HG03039 (cell line): ENCODE measurements around the gene GLIS1.
"Not testable (repeated sequence)": the region's sequence is repeated elsewhere in the genome, so short reads cannot be mapped to it uniquely, and the experiment has no call there.

Experiments used
- ATAC-seq: cut with Tn5 transposase; IDR thresholded peaks from one replicate; pipeline ENCODE4 v1.9.1; 2021; ENCODE audit warnings: mild to moderate bottlenecking, moderate library complexity; ENCODE audit not compliant: unreplicated experiment

The GLIS1 gene

GRCh38 chr1:53572065-53572814, 166.7 kb downstream of the GLIS1 start:
- ATAC-seq, result no peak

- no peak for ATAC-seq
These were observed 170.4 kb downstream of the GLIS1 start for GRCh38 chr1:53568540-53568939.

GRCh38 chr1:53567851-53568250, 171.1 kb downstream of the GLIS1 start:
- no peak for ATAC-seq

GRCh38 chr1:53567450-53567849, 171.5 kb downstream of the GLIS1 start:
- ATAC-seq, result no peak

GRCh38 chr1:53563611-53564010, 175.4 kb downstream of the GLIS1 start:
- no peak for ATAC-seq

- no peak for ATAC-seq
These were observed 176.0 kb downstream of the GLIS1 start for GRCh38 chr1:53562981-53563379.

- ATAC-seq, result no peak
These were observed 176.5 kb downstream of the GLIS1 start for GRCh38 chr1:53562291-53562980.

GRCh38 chr1:53561503-53562105, 177.4 kb downstream of the GLIS1 start:
- no peak for ATAC-seq

GRCh38 chr1:53560581-53561502, 178.1 kb downstream of the GLIS1 start:
- ATAC-seq, result no peak

GRCh38 chr1:53559854-53560580, 178.9 kb downstream of the GLIS1 start:
- no peak for ATAC-seq

- ATAC-seq, result no peak
These were observed 179.6 kb downstream of the GLIS1 start for GRCh38 chr1:53559391-53559815.

GRCh38 chr1:53558739-53559315, 180.1 kb downstream of the GLIS1 start:
- no peak for ATAC-seq

- ATAC-seq, result no peak
These were observed 180.9 kb downstream of the GLIS1 start for GRCh38 chr1:53557830-53558738.

GRCh38 chr1:53557369-53557768, 181.6 kb downstream of the GLIS1 start:
- ATAC-seq, result no peak

- no peak for ATAC-seq
These were observed 182.2 kb downstream of the GLIS1 start for GRCh38 chr1:53556657-53557227.

- ATAC-seq, result not testable (repeated sequence)
These were observed 183.2 kb downstream of the GLIS1 start for GRCh38 chr1:53555620-53556326.

GRCh38 chr1:53554592-53555305, 184.2 kb downstream of the GLIS1 start:
- no peak for ATAC-seq
